Measurements from ENCODE around the gene TSPAN15. TPM values are rescaled to one million over a fixed set of nuclear protein-coding genes. Genes with fewer than 3 reads are reported as not detected.

The TSPAN15 gene
- total and polyA plus RNA-seq, 12 donors, result 5.0 to 18.2 (median 10.6) TPM

DNA sequence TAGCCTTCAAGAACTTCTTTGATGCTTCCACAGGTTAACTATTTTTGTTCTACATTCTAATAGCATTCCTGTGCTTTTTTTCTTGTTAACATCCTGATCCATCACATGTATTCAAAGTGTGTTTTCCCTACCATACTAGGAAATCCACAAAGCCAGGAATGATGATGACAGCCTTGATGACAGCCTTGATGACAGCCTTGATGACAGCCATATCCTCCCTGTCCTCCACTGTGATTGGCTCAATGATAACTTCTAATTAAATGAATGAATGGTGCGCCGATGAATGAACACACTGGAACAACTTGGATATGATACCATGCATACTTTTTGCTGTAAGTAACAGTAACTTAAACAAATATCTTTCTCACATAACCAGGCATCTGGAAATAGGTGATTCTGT, 26.2 kb upstream of the TSPAN15 start:
- Histone ChIP-seq H3K27me3 (no peaks in the 10 kb centered on the region), H3K9me3 (no peaks in the 10 kb centered on the region), H3K4me3 (no peak overlapping the region), H3K4me1 (peaks cover 0 to 18% (median 6%) of the 10 kb centered on the region in 9 donors), H3K36me3 (no peaks in the 10 kb centered on the region), H3K27ac (no peak overlapping the region)
- DNase-seq, result no peak
- 90 to 96% methylated on average over 2 of the region's 2 CpGs for WGBS, 2 donors
- TF ChIP-seq, protein P1, sequence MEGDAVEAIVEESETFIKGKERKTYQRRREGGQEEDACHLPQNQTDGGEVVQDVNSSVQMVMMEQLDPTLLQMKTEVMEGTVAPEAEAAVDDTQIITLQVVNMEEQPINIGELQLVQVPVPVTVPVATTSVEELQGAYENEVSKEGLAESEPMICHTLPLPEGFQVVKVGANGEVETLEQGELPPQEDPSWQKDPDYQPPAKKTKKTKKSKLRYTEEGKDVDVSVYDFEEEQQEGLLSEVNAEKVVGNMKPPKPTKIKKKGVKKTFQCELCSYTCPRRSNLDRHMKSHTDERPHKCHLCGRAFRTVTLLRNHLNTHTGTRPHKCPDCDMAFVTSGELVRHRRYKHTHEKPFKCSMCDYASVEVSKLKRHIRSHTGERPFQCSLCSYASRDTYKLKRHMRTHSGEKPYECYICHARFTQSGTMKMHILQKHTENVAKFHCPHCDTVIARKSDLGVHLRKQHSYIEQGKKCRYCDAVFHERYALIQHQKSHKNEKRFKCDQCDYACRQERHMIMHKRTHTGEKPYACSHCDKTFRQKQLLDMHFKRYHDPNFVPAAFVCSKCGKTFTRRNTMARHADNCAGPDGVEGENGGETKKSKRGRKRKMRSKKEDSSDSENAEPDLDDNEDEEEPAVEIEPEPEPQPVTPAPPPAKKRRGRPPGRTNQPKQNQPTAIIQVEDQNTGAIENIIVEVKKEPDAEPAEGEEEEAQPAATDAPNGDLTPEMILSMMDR (IDR thresholded peaks at IDR 0.05), result no peak
- no peak for ATAC-seq
- intact Hi-C loops (cut with DNase I), result loop anchor here in 7 of 10 donors (1.0 to 10.0 kb wide), 6 partner anchors 82 to 217 kb away; partner anchors contain the start of gene FAM241B (in 1 of the 7)

- WGBS, 2 donors, result 69 to 71% methylated on average over 5 of the region's 5 CpGs
- Histone ChIP-seq H3K4me1 (peaks cover 0 to 18% (median 6%) of the 10 kb centered on the region in 9 donors), H3K36me3 (no peaks in the 10 kb centered on the region), H3K9me3 (no peaks in the 10 kb centered on the region), H3K27me3 (no peaks in the 10 kb centered on the region), H3K27ac (no peak overlapping the region), H3K4me3 (no peak overlapping the region)
- ATAC-seq (no peak), DNase-seq (no peak)
- intact Hi-C loops (cut with DNase I), result loop anchor here in 7 of 10 donors (1.0 to 10.0 kb wide), 7 partner anchors 81 to 217 kb away; partner anchors contain the start of gene FAM241B (in 1 of the 7)
- TF ChIP-seq, protein P1 (IDR thresholded peaks at IDR 0.05), result no peak
Observed at GRCh38 chr10:69425511-69426298, 25.6 kb upstream of the TSPAN15 start.

GRCh38 chr10:69426376-69426727, 24.9 kb upstream of the TSPAN15 start:
- peaks cover 0 to 18% (median 6%) of the 10 kb centered on the region in 9 donors for H3K4me1 ChIP-seq
- H3K27ac ChIP-seq, result no peak overlapping the region
- H3K4me3 ChIP-seq, result no peak overlapping the region
- TF ChIP-seq, protein P1 (IDR thresholded peaks at IDR 0.05), result no peak
- WGBS, 2 donors, result 79 to 88% methylated on average over 4 of the region's 4 CpGs
- H3K27me3 ChIP-seq, result no peaks in the 10 kb centered on the region
- H3K9me3 ChIP-seq, result no peaks in the 10 kb centered on the region
- ATAC-seq, result no peak
- H3K36me3 ChIP-seq, result no peaks in the 10 kb centered on the region
- intact Hi-C loops (cut with DNase I), result loop anchor here in 7 of 10 donors (2.0 to 10.0 kb wide), 5 partner anchors 81 to 216 kb away; partner anchors contain the start of gene FAM241B (in 1 of the 7)
- no peak for DNase-seq

DNA sequence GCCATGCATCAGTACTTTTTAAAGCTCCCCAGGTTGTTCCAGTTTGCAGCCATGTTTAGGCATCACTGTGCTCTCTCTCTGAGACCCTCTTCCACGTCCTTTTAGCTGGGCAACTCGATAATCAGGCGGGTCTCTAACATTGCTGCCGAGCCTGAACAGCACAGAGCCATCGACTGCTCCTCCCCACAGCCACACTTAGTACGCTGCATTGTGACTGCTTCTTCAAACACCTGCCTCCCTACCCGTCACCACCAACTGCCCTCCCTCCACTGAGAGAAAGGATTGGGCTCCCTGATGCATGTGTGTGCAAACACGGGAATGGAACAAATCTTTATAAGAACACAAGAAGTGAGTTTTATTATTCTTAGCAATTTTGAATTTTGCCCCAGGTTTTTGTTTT, 23.1 kb upstream of the TSPAN15 start:
- no peaks in the 10 kb centered on the region for H3K36me3 ChIP-seq
- H3K27ac ChIP-seq, result no peak overlapping the region
- ATAC-seq (no peak), DNase-seq (no peak)
- no peak overlapping the region for H3K4me3 ChIP-seq
- intact Hi-C loops (cut with DNase I), result loop anchor here in 8 of 10 donors (2.0 to 10.0 kb wide), 5 partner anchors 79 to 214 kb away; partner anchors contain the start of gene FAM241B (in 1 of the 8)
- peaks cover 0 to 13% (median 0%) of the 10 kb centered on the region in 9 donors for H3K4me1 ChIP-seq
- no peaks in the 10 kb centered on the region for H3K27me3 ChIP-seq
- TF ChIP-seq, protein P1 (IDR thresholded peaks at IDR 0.05), result no peak
- WGBS, 2 donors, result 80 to 85% methylated on average over 8 of the region's 8 CpGs
- no peaks in the 10 kb centered on the region for H3K9me3 ChIP-seq

Data from heart right ventricle (tissue), 16 donors.